Left ventricle myocardium inferior (tissue), 1 donor: ENCODE results near the gene TRAM2. TPM values are rescaled to one million over a fixed set of nuclear protein-coding genes. Genes with fewer than 3 reads are reported as not detected.

Experiments
- DNase-seq: peaks from one replicate; pipeline ENCODE4 v3.0.0-alpha.2; 2020
- H3K27ac ChIP-seq: fragments of 200-600 bp; replicated peaks from 2 replicates; pipeline ENCODE4 v1.8.0; 2021
- H3K27me3 ChIP-seq: fragments of 200-600 bp; 2 replicates; pipeline ENCODE4 v1.8.0; 2021; ENCODE audit warnings: low read depth
- H3K36me3 ChIP-seq: fragments of 200-600 bp; 2 replicates; pipeline ENCODE4 v1.8.0; 2021
- H3K4me1 ChIP-seq: fragments of 200-600 bp; 2 replicates; pipeline ENCODE4 v1.8.0; 2021
- H3K4me3 ChIP-seq: fragments of 200-600 bp; 2 replicates; pipeline ENCODE4 v1.8.0; 2021; ENCODE audit warnings: mild to moderate bottlenecking, moderate library complexity
- H3K9me3 ChIP-seq: fragments of 200-600 bp; replicated peaks from 2 replicates; pipeline ENCODE4 v1.8.0; 2021
- CTCF ChIP-seq: fragments of 200-600 bp; IDR thresholded peaks from 2 replicates; pipeline ENCODE4 v1.8.0; 2021; ENCODE audit warnings: antibody characterized with exemption, mild to moderate bottlenecking, borderline replicate concordance
- intact Hi-C: fragments of 100-400 bp; cut with micrococcal nuclease; formaldehyde crosslinking; loops from one replicate; pipeline ENCODE4 v1.11.0; 2022
- total RNA-seq: library from RNA; stranded (reverse); fragmentation: NEBNext Ultra II Directional; extraction: Animal tissue kit (Norgen Biotek cat#: 25700); gene quantifications from one replicate; pipeline ENCODE4 v1.2.1, GENCODE V29; 2021
- donor health status: DM: no; HTN: yes; CAD: no; lungs with severe emphysema.

Gene TRAM2
- total RNA-seq, 1 donor from 2014 or later: 11.0 TPM

- Histone ChIP-seq H3K4me3 (no peak overlapping the region), H3K27me3 (no peaks in the 10 kb centered on the region), H3K4me1 (peaks cover 50% of the 10 kb centered on the region), H3K9me3 (no peaks in the 10 kb centered on the region), H3K27ac (no peak overlapping the region), H3K36me3 (no peaks in the 10 kb centered on the region)
- intact Hi-C loops: loop anchor here (5.0 kb wide), 1 partner anchor 175 kb away; no protein-coding TSS in a partner anchor
- DNase-seq: no peak
- no peak for TF ChIP-seq CTCF
Observed at GRCh38 chr6:52591832-52592231, 15.0 kb upstream of the TRAM2 start.

- TF ChIP-seq CTCF: peak; percentile 54
- no peaks in the 10 kb centered on the region for H3K27me3 ChIP-seq
- peaks cover 39% of the 10 kb centered on the region for H3K4me1 ChIP-seq
- no peaks in the 10 kb centered on the region for H3K36me3 ChIP-seq
- no peak overlapping the region for H3K4me3 ChIP-seq
- H3K27ac ChIP-seq: no peak overlapping the region
- DNase-seq: peak; percentile 48
- intact Hi-C loops: loop anchor here (5.0 kb wide), 1 partner anchor 173 kb away; no protein-coding TSS in a partner anchor
- no peaks in the 10 kb centered on the region for H3K9me3 ChIP-seq
Observed at GRCh38 chr6:52590152-52590891, 13.5 kb upstream of the TRAM2 start.

GRCh38 chr6:52588710-52589091 lies 11.8 kb upstream of the TRAM2 start:
- intact Hi-C loops: no loop called here
- Histone ChIP-seq H3K9me3 (no peaks in the 10 kb centered on the region), H3K27ac (no peak overlapping the region), H3K36me3 (no peaks in the 10 kb centered on the region), H3K4me1 (peaks cover 26% of the 10 kb centered on the region), H3K4me3 (no peak overlapping the region), H3K27me3 (no peaks in the 10 kb centered on the region)
- no peak for TF ChIP-seq CTCF
- DNase-seq: no peak

GRCh38 chr6:52588087-52588709 lies 11.3 kb upstream of the TRAM2 start:
- H3K4me3 ChIP-seq: no peak overlapping the region
- H3K4me1 ChIP-seq: peaks cover 26% of the 10 kb centered on the region
- H3K27me3 ChIP-seq: no peaks in the 10 kb centered on the region
- no peak overlapping the region for H3K27ac ChIP-seq
- intact Hi-C loops: no loop called here
- H3K9me3 ChIP-seq: no peaks in the 10 kb centered on the region
- TF ChIP-seq CTCF: no peak
- H3K36me3 ChIP-seq: no peaks in the 10 kb centered on the region
- DNase-seq: no peak

GRCh38 chr6:52587001-52587400 lies 10.1 kb upstream of the TRAM2 start:
- no peaks in the 10 kb centered on the region for H3K27me3 ChIP-seq
- H3K27ac ChIP-seq: no peak overlapping the region
- no peak for DNase-seq
- no peaks in the 10 kb centered on the region for H3K9me3 ChIP-seq
- no peak overlapping the region for H3K4me3 ChIP-seq
- intact Hi-C loops: no loop called here
- peaks cover 11% of the 10 kb centered on the region for H3K36me3 ChIP-seq
- peaks cover 26% of the 10 kb centered on the region for H3K4me1 ChIP-seq
- no peak for TF ChIP-seq CTCF
